K562 (cell line): ENCODE measurements around the gene TMEM217. TPM values are rescaled to one million over a fixed set of nuclear protein-coding genes. Genes with fewer than 3 reads are reported as not detected.
A peak's percentile ranks its signal among the peaks of the same experiment; 100 is the strongest.

Experiments used
- CBFA2T3 ChIP-seq: fragments of 450-650 bp; IDR thresholded peaks from 2 replicates; pipeline ENCODE4 v1.6.1; 2017
- CHD4 ChIP-seq: fragments of 200-600 bp; sonication (generic); IDR thresholded peaks from 3 replicates; pipeline ENCODE4 v1.6.1; 2012; ENCODE audit warnings: low read depth, mild to moderate bottlenecking, mixed read lengths, low read length, inconsistent platforms; ENCODE audit not compliant: insufficient read depth, insufficient replicate concordance, poor library complexity, severe bottlenecking
- CREB1 ChIP-seq, 2 experiments: sonication (generic) in 1 of 2; formaldehyde crosslinking in 1 of 2; IDR thresholded peaks; 2 replicates each; pipeline versions ENCODE4 v1.6.1 to v1.8.0; 2012 to 2022; ENCODE audit warnings: inconsistent platforms in 1 of 2, mild to moderate bottlenecking in 1 of 2, missing genetic modification reagents in 1 of 2, moderate library complexity in 1 of 2
- ETV1 ChIP-seq: fragments of 450-650 bp; conservative IDR thresholded peaks from 2 replicates; pipeline ENCODE4 v1.6.1; 2016; ENCODE audit warnings: missing genetic modification characterization, control low read depth, low read depth, missing compliant biosample characterization
- FOXJ2 ChIP-seq: fragments of 200-800 bp; sonication (Bioruptor generic); IDR thresholded peaks from 2 replicates; pipeline ENCODE4 v1.6.1; 2016; ENCODE audit warnings: missing genetic modification characterization, missing compliant biosample characterization
- KDM2B ChIP-seq: fragments of 250-450 bp; sonication (Bioruptor Pico); IDR thresholded peaks from 2 replicates; pipeline ENCODE4 v1.8.0; 2021; ENCODE audit warnings: mild to moderate bottlenecking, moderate library complexity
- LARP7 ChIP-seq: fragments of 450-650 bp; IDR thresholded peaks from 2 replicates; pipeline ENCODE4 v1.6.1; 2016
- MEIS2 ChIP-seq: fragments of 450-650 bp; IDR thresholded peaks from 2 replicates; pipeline ENCODE4 v1.6.1; 2014; ENCODE audit warnings: mild to moderate bottlenecking; ENCODE audit not compliant: partially characterized antibody
- MYBL2 ChIP-seq, 2 experiments: fragments of 450-650 bp in 1 of 2; sonication (generic) in 1 of 2; formaldehyde crosslinking in 1 of 2; IDR thresholded peaks; 2 replicates each; pipeline versions ENCODE4 v1.6.1 to v1.8.1; 2017 to 2022; ENCODE audit warnings: borderline replicate concordance in 1 of 2, inconsistent platforms in 1 of 2, low read depth in 1 of 2, mild to moderate bottlenecking in 1 of 2, missing genetic modification reagents in 1 of 2, moderate library complexity in 1 of 2
- NFIX ChIP-seq: fragments of 250-450 bp; sonication (Bioruptor Pico); IDR thresholded peaks from 2 replicates; pipeline ENCODE4 v1.4.0; 2020; ENCODE audit warnings: low read depth, mild to moderate bottlenecking, moderate library complexity
- NRF1 ChIP-seq, 2 experiments: fragments of 450-650 bp; IDR thresholded peaks in 1 of 2; conservative IDR thresholded peaks in 1 of 2; 2 replicates each; pipeline ENCODE4 v1.6.1; 2014; ENCODE audit warnings: mild to moderate bottlenecking in 2 of 2
- RBM17 ChIP-seq: fragments of 200-400 bp; formaldehyde crosslinking; IDR thresholded peaks from 2 replicates; pipeline ENCODE4 v1.6.1; 2017; ENCODE audit warnings: low read depth, mild to moderate bottlenecking, low read length, borderline replicate concordance
- SOX6 ChIP-seq: fragments of 450-650 bp; IDR thresholded peaks from 2 replicates; pipeline ENCODE4 v1.6.1; 2014; ENCODE audit warnings: mild to moderate bottlenecking
- ZNF707 ChIP-seq: fragments of 250-450 bp; sonication (Bioruptor Pico); conservative IDR thresholded peaks from 2 replicates; pipeline ENCODE4 v1.8.0; 2022; ENCODE audit warnings: inconsistent platforms, mild to moderate bottlenecking, moderate library complexity
- polyA plus RNA-seq, 8 experiments: library from polyadenylated mRNA; depleted of rRNA in 4 of 8; stranded (reverse) in 5 of 8; unstranded in 3 of 8; fragments of >200 nt; fragmentation: Nextera tagmentation in 2 of 8; fragmentation: Illumina TruSeq in 1 of 8; extraction: Ambion mirVana in 2 of 8; extraction: Trizol in 1 of 8; gene quantifications; 2 replicates each; pipeline versions ENCODE4 v1.2.1 to v1.2.3, GENCODE V29; 2011 to 2014; ENCODE audit warnings: inconsistent platforms in 1 of 8, missing spikeins in 1 of 8
- total RNA-seq, 7 experiments: library from RNA; depleted of rRNA in 6 of 7; stranded (reverse); fragments of >200 nt in 6 of 7; fragmentation: Illumina TruSeq in 2 of 7; extraction: Trizol in 2 of 7; gene quantifications; 2 replicates each; pipeline versions ENCODE4 v1.2.1 to v1.2.3, GENCODE V29; 2011 to 2021; ENCODE audit warnings: low replicate concordance in 1 of 7
- TF ChIP-seq, protein P1 (sequence below): fragments of 450-650 bp; IDR thresholded peaks from 2 replicates; pipeline ENCODE4 v1.6.1; 2016; ENCODE audit warnings: mild to moderate bottlenecking, moderate library complexity
- TF ChIP-seq, protein P2 (sequence below): sonication (generic); formaldehyde crosslinking; IDR thresholded peaks from 2 replicates; pipeline ENCODE4 v1.8.0; 2022; ENCODE audit warnings: missing genetic modification reagents, mild to moderate bottlenecking, moderate library complexity, borderline replicate concordance

The TMEM217 gene
- total and polyA plus RNA-seq, 9 of the 15 experiments (the other 6 are each of a cell fraction or from before 2014, with no cell fraction given): 1.3 to 8.0 (median 1.9) TPM

DNA sequence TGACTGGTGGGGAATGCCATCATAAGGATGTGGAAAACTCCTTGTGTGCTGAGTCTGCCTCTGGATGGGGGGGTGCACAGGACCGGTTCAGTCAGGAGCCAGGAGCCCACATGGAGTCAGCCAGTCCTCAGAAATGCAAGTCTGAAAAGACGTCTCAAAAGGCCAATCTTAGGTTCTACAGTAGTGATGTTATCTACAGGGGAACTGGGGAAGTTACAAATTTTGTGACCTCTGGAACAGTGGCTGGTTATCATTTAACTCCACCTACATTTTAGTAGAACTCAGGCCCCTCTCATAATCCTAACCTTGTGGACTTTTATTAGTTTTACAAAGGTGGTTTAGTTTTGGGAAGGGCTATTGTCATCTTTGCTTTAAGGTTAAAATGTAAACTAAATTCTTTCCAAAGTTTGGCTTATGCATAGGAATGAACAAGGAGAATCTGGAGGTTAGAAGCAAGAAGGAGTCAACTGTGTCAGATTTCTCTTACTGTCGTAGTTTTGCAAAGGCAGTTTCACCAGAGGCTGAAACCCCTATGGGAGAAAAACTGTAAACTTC lies 14.1 kb downstream of the TMEM217 start (continued):
- TF ChIP-seq, protein P1, sequence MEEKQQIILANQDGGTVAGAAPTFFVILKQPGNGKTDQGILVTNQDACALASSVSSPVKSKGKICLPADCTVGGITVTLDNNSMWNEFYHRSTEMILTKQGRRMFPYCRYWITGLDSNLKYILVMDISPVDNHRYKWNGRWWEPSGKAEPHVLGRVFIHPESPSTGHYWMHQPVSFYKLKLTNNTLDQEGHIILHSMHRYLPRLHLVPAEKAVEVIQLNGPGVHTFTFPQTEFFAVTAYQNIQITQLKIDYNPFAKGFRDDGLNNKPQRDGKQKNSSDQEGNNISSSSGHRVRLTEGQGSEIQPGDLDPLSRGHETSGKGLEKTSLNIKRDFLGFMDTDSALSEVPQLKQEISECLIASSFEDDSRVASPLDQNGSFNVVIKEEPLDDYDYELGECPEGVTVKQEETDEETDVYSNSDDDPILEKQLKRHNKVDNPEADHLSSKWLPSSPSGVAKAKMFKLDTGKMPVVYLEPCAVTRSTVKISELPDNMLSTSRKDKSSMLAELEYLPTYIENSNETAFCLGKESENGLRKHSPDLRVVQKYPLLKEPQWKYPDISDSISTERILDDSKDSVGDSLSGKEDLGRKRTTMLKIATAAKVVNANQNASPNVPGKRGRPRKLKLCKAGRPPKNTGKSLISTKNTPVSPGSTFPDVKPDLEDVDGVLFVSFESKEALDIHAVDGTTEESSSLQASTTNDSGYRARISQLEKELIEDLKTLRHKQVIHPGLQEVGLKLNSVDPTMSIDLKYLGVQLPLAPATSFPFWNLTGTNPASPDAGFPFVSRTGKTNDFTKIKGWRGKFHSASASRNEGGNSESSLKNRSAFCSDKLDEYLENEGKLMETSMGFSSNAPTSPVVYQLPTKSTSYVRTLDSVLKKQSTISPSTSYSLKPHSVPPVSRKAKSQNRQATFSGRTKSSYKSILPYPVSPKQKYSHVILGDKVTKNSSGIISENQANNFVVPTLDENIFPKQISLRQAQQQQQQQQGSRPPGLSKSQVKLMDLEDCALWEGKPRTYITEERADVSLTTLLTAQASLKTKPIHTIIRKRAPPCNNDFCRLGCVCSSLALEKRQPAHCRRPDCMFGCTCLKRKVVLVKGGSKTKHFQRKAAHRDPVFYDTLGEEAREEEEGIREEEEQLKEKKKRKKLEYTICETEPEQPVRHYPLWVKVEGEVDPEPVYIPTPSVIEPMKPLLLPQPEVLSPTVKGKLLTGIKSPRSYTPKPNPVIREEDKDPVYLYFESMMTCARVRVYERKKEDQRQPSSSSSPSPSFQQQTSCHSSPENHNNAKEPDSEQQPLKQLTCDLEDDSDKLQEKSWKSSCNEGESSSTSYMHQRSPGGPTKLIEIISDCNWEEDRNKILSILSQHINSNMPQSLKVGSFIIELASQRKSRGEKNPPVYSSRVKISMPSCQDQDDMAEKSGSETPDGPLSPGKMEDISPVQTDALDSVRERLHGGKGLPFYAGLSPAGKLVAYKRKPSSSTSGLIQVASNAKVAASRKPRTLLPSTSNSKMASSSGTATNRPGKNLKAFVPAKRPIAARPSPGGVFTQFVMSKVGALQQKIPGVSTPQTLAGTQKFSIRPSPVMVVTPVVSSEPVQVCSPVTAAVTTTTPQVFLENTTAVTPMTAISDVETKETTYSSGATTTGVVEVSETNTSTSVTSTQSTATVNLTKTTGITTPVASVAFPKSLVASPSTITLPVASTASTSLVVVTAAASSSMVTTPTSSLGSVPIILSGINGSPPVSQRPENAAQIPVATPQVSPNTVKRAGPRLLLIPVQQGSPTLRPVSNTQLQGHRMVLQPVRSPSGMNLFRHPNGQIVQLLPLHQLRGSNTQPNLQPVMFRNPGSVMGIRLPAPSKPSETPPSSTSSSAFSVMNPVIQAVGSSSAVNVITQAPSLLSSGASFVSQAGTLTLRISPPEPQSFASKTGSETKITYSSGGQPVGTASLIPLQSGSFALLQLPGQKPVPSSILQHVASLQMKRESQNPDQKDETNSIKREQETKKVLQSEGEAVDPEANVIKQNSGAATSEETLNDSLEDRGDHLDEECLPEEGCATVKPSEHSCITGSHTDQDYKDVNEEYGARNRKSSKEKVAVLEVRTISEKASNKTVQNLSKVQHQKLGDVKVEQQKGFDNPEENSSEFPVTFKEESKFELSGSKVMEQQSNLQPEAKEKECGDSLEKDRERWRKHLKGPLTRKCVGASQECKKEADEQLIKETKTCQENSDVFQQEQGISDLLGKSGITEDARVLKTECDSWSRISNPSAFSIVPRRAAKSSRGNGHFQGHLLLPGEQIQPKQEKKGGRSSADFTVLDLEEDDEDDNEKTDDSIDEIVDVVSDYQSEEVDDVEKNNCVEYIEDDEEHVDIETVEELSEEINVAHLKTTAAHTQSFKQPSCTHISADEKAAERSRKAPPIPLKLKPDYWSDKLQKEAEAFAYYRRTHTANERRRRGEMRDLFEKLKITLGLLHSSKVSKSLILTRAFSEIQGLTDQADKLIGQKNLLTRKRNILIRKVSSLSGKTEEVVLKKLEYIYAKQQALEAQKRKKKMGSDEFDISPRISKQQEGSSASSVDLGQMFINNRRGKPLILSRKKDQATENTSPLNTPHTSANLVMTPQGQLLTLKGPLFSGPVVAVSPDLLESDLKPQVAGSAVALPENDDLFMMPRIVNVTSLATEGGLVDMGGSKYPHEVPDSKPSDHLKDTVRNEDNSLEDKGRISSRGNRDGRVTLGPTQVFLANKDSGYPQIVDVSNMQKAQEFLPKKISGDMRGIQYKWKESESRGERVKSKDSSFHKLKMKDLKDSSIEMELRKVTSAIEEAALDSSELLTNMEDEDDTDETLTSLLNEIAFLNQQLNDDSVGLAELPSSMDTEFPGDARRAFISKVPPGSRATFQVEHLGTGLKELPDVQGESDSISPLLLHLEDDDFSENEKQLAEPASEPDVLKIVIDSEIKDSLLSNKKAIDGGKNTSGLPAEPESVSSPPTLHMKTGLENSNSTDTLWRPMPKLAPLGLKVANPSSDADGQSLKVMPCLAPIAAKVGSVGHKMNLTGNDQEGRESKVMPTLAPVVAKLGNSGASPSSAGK: peak; percentile 72
- TF ChIP-seq CREB1 (IDR thresholded peaks at IDR 0.05) (no peak), CREB1 (CRISPR knock-in tag; IDR thresholded peaks at IDR 0.05) (peak; percentile 31; the same call in 1 of the 2 replicates), MYBL2 (IDR thresholded peaks at IDR 0.05; ENCODE audit: low read depth) (no peak), MYBL2 (CRISPR knock-in tag; IDR thresholded peaks at IDR 0.05; ENCODE audit: borderline replicate concordance) (no peak), ZNF707 (CRISPR knock-in tag) (0 out of 2 replicates have a peak, but pooled peaks have one; percentile 20), NRF1 (conservative IDR thresholded peaks at IDR 0.05 in 1 of 2, IDR thresholded peaks at IDR 0.05 in 1 of 2) (no peak), NFIX (no peak), KDM2B (CRISPR knock-in tag) (no peak), FOXJ2 (no peak), RBM17 (no peak), CBFA2T3 (peak; percentile 71), SOX6 (peak; percentile 54; the same call in 1 of the 2 replicates), ETV1 (no peak), LARP7 (no peak), CHD4 (no peak), MEIS2 (peak; percentile 9)
- TF ChIP-seq, protein P2, sequence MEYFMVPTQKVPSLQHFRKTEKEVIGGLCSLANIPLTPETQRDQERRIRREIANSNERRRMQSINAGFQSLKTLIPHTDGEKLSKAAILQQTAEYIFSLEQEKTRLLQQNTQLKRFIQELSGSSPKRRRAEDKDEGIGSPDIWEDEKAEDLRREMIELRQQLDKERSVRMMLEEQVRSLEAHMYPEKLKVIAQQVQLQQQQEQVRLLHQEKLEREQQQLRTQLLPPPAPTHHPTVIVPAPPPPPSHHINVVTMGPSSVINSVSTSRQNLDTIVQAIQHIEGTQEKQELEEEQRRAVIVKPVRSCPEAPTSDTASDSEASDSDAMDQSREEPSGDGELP (CRISPR knock-in tag): peak; percentile 31; the same call in 1 of the 2 replicates
